CD14-positive monocyte (primary cell): ENCODE results near the gene CLDN3. TPM values are rescaled to one million over a fixed set of nuclear protein-coding genes. Genes with fewer than 3 reads are reported as not detected.

Source experiments
- DNase-seq, 3 donors: peaks; one replicate each; pipeline ENCODE4 v3.0.0-alpha.2; 2011 to 2022
- H2AFZ ChIP-seq: 2 replicates; pipeline ENCODE4 v1.6.0; 2012; ENCODE audit warnings: mild to moderate bottlenecking, low read depth, low read length, inconsistent platforms; ENCODE audit not compliant: insufficient read depth, poor library complexity, severe bottlenecking
- H3K27ac ChIP-seq, 2 donors: 1 replicate in 1 of 2; 2 replicates in 1 of 2; pipeline ENCODE4 v1.5.1; 2012 to 2013; ENCODE audit warnings: low read length in 2 of 2, control low read depth in 1 of 2, inconsistent platforms in 1 of 2, low read depth in 1 of 2, mild to moderate bottlenecking in 1 of 2
- H3K27me3 ChIP-seq, 2 donors: one replicate each; pipeline versions ENCODE4 v1.6.0 to v1.6.1; 2011 to 2013; ENCODE audit warnings: low read length in 2 of 2; ENCODE audit not compliant: control insufficient read depth in 2 of 2, insufficient read depth in 2 of 2
- H3K36me3 ChIP-seq, 2 donors: replicated peaks in 1 of 2; 1 replicate in 1 of 2; 2 replicates in 1 of 2; pipeline versions ENCODE4 v1.5.1 to v1.6.1; 2012 to 2013; ENCODE audit warnings: low read length in 2 of 2, control low read depth in 1 of 2, inconsistent platforms in 1 of 2, mild to moderate bottlenecking in 1 of 2; ENCODE audit not compliant: insufficient read depth in 2 of 2, control insufficient read depth in 1 of 2
- H3K4me1 ChIP-seq, 2 donors: 1 replicate in 1 of 2; 2 replicates in 1 of 2; pipeline versions ENCODE4 v1.5.1 to v1.6.1; 2012 to 2013; ENCODE audit warnings: low read length in 2 of 2, control low read depth in 1 of 2, inconsistent platforms in 1 of 2, mild to moderate bottlenecking in 1 of 2, moderate library complexity in 1 of 2; ENCODE audit not compliant: insufficient read depth in 2 of 2, control insufficient read depth in 1 of 2
- H3K4me2 ChIP-seq: replicated peaks from 2 replicates; pipeline ENCODE3; 2012; ENCODE audit warnings: low read length, moderate library complexity, mild to moderate bottlenecking; ENCODE audit not compliant: poor library complexity, severe bottlenecking; ENCODE audit errors: extremely low read depth
- H3K4me3 ChIP-seq, 3 experiments: fragments of 200-600 bp in 1 of 3; sonication (generic) in 1 of 3; replicated peaks in 1 of 3; 1 replicate in 2 of 3; 2 replicates in 1 of 3; pipeline ENCODE4 v1.5.1; 2011 to 2013; ENCODE audit warnings: low read length in 3 of 3, mild to moderate bottlenecking in 3 of 3, control low read depth in 2 of 3, low read depth in 2 of 3, inconsistent platforms in 1 of 3, moderate library complexity in 1 of 3
- H3K79me2 ChIP-seq: 2 replicates; pipeline ENCODE4 v1.6.0; 2012; ENCODE audit warnings: mild to moderate bottlenecking, control low read depth, inconsistent platforms, low read length, moderate library complexity; ENCODE audit not compliant: insufficient read depth
- H3K9ac ChIP-seq: 2 replicates; pipeline ENCODE4 v1.6.0; 2017; ENCODE audit warnings: low read length, mild to moderate bottlenecking; ENCODE audit not compliant: insufficient read depth, poor library complexity, severe bottlenecking
- H3K9me3 ChIP-seq, 2 donors: replicated peaks in 1 of 2; 1 replicate in 1 of 2; 2 replicates in 1 of 2; pipeline versions ENCODE4 v1.5.1 to v1.6.1; 2012 to 2013; ENCODE audit warnings: low read length in 2 of 2, control low read depth in 1 of 2; ENCODE audit not compliant: control insufficient read depth in 1 of 2, insufficient read depth in 1 of 2
- H4K20me1 ChIP-seq: 2 replicates; pipeline ENCODE4 v1.6.0; 2012; ENCODE audit warnings: mild to moderate bottlenecking, low read length, control low read depth, moderate library complexity; ENCODE audit not compliant: insufficient read depth
- H3K27ac Mint-ChIP-seq, 7 donors: one replicate each; pipeline ENCODE4 v1.8.0; 2020; ENCODE audit warnings: mild to moderate bottlenecking in 7 of 7, mixed read lengths in 7 of 7, moderate library complexity in 6 of 7, inconsistent platforms in 2 of 7
- H3K27me3 Mint-ChIP-seq, 3 donors: one replicate each; pipeline ENCODE4 v1.8.0; 2021 to 2022; ENCODE audit warnings: low read depth in 3 of 3, mild to moderate bottlenecking in 3 of 3, mixed read lengths in 3 of 3, moderate library complexity in 3 of 3, inconsistent platforms in 1 of 3
- H3K36me3 Mint-ChIP-seq, 2 donors: one replicate each; pipeline ENCODE4 v1.8.0; 2020; ENCODE audit warnings: mixed read lengths in 2 of 2, inconsistent platforms in 1 of 2, mild to moderate bottlenecking in 1 of 2
- H3K4me1 Mint-ChIP-seq: one replicate; pipeline ENCODE4 v1.8.0; 2020; ENCODE audit warnings: mild to moderate bottlenecking, mixed read lengths
- H3K4me3 Mint-ChIP-seq, 2 donors: one replicate each; pipeline ENCODE4 v1.8.0; 2020; ENCODE audit warnings: mild to moderate bottlenecking in 2 of 2, mixed read lengths in 2 of 2, moderate library complexity in 1 of 2
- H3K9me3 Mint-ChIP-seq, 7 donors: one replicate each; pipeline ENCODE4 v1.8.0; 2020 to 2022; ENCODE audit warnings: mixed read lengths in 7 of 7, mild to moderate bottlenecking in 6 of 7, moderate library complexity in 6 of 7, inconsistent platforms in 2 of 7
- CTCF ChIP-seq: fragments of 200-600 bp; IDR thresholded peaks from one replicate; pipeline ENCODE4 v1.8.0; 2022; ENCODE audit warnings: antibody characterized with exemption, mild to moderate bottlenecking
- WGBS: methylation state at CpG from one replicate; pipeline ENCODE4 v1.1.5; 2013; ENCODE audit warnings: missing lambda C conversion rate; ENCODE audit not compliant: insufficient coverage; 5-methylcytosine and 5-hydroxymethylcytosine counted together
- intact Hi-C, 2 donors: fragments of 100-400 bp; cut with micrococcal nuclease; formaldehyde crosslinking; loops; one replicate each; pipeline versions ENCODE4 v1.15.0 to v1.15.1; 2023
- polyA plus RNA-seq, 3 donors: library from polyadenylated mRNA; depleted of rRNA in 1 of 3; unstranded in 2 of 3; stranded (reverse) in 1 of 3; fragments of 300-500 nt in 2 of 3; fragments of >200 nt in 1 of 3; fragmentation: Illumina TruSeq in 2 of 3; gene quantifications; 1 replicate in 2 of 3; 2 replicates in 1 of 3; pipeline ENCODE4 v1.2.3, GENCODE V29; 2012 to 2021

CLDN3 gene
- polyA plus RNA-seq, 3 donors: not detected

GRCh38 chr7:73728551-73728950 lies 41.5 kb downstream of the CLDN3 start:
- H2AFZ ChIP-seq: no peak overlapping the region
- no peak overlapping the region for H3K4me2 ChIP-seq
- no peak for TF ChIP-seq CTCF
- no peak overlapping the region for H3K4me3 ChIP-seq
- no peak for DNase-seq
- no peaks in the 10 kb centered on the region for H3K79me2 ChIP-seq
- H4K20me1 ChIP-seq: no peaks in the 10 kb centered on the region
- WGBS: 71% methylated on average over 3 of the region's 5 CpGs
- H3K4me1 Mint-ChIP-seq: peaks cover 14% of the 10 kb centered on the region
- H3K4me1 ChIP-seq: peaks cover 4 to 10% of the 10 kb centered on the region in 2 donors
- no peaks in the 10 kb centered on the region for H3K36me3 ChIP-seq
- peaks cover 45 to 64% (median 54%) of the 10 kb centered on the region in 3 donors for H3K27me3 Mint-ChIP-seq
- no peaks in the 10 kb centered on the region for H3K36me3 Mint-ChIP-seq
- H3K27ac ChIP-seq: no peak overlapping the region
- intact Hi-C loops: loop anchor here (5.0 kb wide), 3 partner anchors 41 to 121 kb away; no protein-coding TSS in a partner anchor
- peaks cover 0 to 6% (median 1%) of the 10 kb centered on the region in 7 donors for H3K9me3 Mint-ChIP-seq
- H3K9me3 ChIP-seq: no peaks in the 10 kb centered on the region
- H3K4me3 Mint-ChIP-seq: peak overlapping the region in 1 of 2 donors; percentile 66
- H3K9ac ChIP-seq: no peak overlapping the region
- no peak overlapping the region for H3K27ac Mint-ChIP-seq
- H3K27me3 ChIP-seq: peaks cover 11 to 49% of the 10 kb centered on the region in 2 donors

DNA sequence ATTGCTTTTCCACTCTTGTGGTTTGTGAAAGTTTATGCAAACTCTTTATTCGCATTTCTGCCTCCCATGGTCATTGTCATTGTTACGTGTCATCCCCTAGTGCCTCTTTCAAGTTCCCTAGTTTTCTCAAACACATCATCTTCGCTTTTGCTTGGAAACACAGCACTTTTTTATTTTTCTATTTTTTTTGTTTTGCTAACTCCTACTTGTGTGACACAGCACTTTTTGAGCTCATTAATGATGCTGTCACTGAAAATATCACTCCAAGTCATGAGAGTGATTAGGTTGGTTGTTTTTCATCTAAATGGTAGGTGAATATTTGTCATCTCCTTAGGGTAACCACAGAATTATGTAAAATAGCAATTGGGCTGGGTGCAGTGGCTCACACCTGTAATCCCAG lies 42.1 kb downstream of the CLDN3 start:
- Histone ChIP-seq H3K4me1 (peaks cover 4 to 10% of the 10 kb centered on the region in 2 donors), H3K4me2 (no peak overlapping the region), H3K79me2 (no peaks in the 10 kb centered on the region), H2AFZ (no peak overlapping the region), H4K20me1 (no peaks in the 10 kb centered on the region), H3K36me3 (no peaks in the 10 kb centered on the region), H3K9ac (no peak overlapping the region), H3K27ac (no peak overlapping the region), H3K4me3 (no peak overlapping the region), H3K27me3 (peaks cover 11 to 53% of the 10 kb centered on the region in 2 donors), H3K9me3 (no peaks in the 10 kb centered on the region)
- no peak for TF ChIP-seq CTCF
- Mint-ChIP-seq H3K9me3 (peaks cover 0 to 9% (median 1%) of the 10 kb centered on the region in 7 donors), H3K4me1 (peaks cover 14% of the 10 kb centered on the region), H3K27me3 (peaks cover 45 to 64% (median 50%) of the 10 kb centered on the region in 3 donors), H3K36me3 (no peaks in the 10 kb centered on the region), H3K27ac (peak overlapping the region in 1 of 7 donors; percentile 15), H3K4me3 (peak overlapping the region in 1 of 2 donors; percentile 66)
- intact Hi-C loops: loop anchor here (5.0 kb wide), 3 partner anchors 41 to 121 kb away; no protein-coding TSS in a partner anchor
- 45% methylated on average over 2 of the region's 3 CpGs for WGBS
- no peak for DNase-seq
